Spinal cord (tissue), 10 donors: ENCODE data around the gene MYOM1. TPM values are rescaled to one million over a fixed set of nuclear protein-coding genes. Genes with fewer than 3 reads are reported as not detected.
A peak's percentile ranks its signal among the peaks of the same experiment; 100 is the strongest.

Source experiments
- DNase-seq, 6 donors: peaks; one replicate each; pipeline versions ENCODE4 v3.0.0 to v3.0.0-alpha.2; 2013 to 2015; ENCODE audit warnings: low spot score in 6 of 6, low read depth in 4 of 6
- H3K27ac ChIP-seq: one replicate; pipeline ENCODE4 v1.5.1; 2013; ENCODE audit warnings: low read depth, low read length, control low read depth
- H3K27me3 ChIP-seq: one replicate; pipeline ENCODE4 v1.6.1; 2013; ENCODE audit warnings: low read length; ENCODE audit not compliant: control insufficient read depth, insufficient read depth
- H3K36me3 ChIP-seq: one replicate; pipeline ENCODE4 v1.6.1; 2013; ENCODE audit warnings: low read length; ENCODE audit not compliant: control insufficient read depth, insufficient read depth
- H3K4me1 ChIP-seq: one replicate; pipeline ENCODE4 v1.6.1; 2013; ENCODE audit warnings: low read length; ENCODE audit not compliant: control insufficient read depth, insufficient read depth
- H3K4me3 ChIP-seq: one replicate; pipeline ENCODE4 v1.5.1; 2013; ENCODE audit warnings: low read depth, low read length, control low read depth
- H3K9me3 ChIP-seq: one replicate; pipeline ENCODE4 v1.6.1; 2013; ENCODE audit warnings: low read length; ENCODE audit not compliant: control insufficient read depth, insufficient read depth
- WGBS: methylation state at CpG from one replicate; pipeline ENCODE4 v1.1.5; 2013; ENCODE audit warnings: missing lambda C conversion rate; ENCODE audit not compliant: insufficient coverage; 5-methylcytosine and 5-hydroxymethylcytosine counted together
- long read RNA-seq, 4 donors: transcript quantifications; one replicate each; lab custom pipeline, GENCODE V29; 2026
- polyA plus RNA-seq, 2 donors: library from polyadenylated mRNA; unstranded; fragments of 120-200 nt; gene quantifications; one replicate each; pipeline ENCODE4 v1.2.1, GENCODE V29; 2013; ENCODE audit not compliant: insufficient read length in 2 of 2
- total RNA-seq, 2 donors: library from RNA; depleted of rRNA in 1 of 2; stranded (reverse); fragments of 120-200 nt in 1 of 2; fragments of >200 nt in 1 of 2; gene quantifications; one replicate each; pipeline versions ENCODE4 v1.2.3 to v1.2.4, GENCODE V29; 2013 to 2014
- donor health status: healthy.

The MYOM1 gene
- total RNA-seq, result 1 to 10 TPM; 9.2 to 9.6 TPM
- 10 to 100 TPM in 1 of 2 donors, 1 to 10 TPM in 1; 9.7 to 15.4 TPM for polyA plus RNA-seq
- long read RNA-seq, donor 1, result 0 reads
- long read RNA-seq, donor 2, result 0 reads
- long read RNA-seq, donor 3, result 0 reads
- long read RNA-seq, donor 4, partial matches to known transcripts, result 0 of 1 reads
- long read RNA-seq, donor 4, other reads (novel, unspliced or antisense), result 0 of 1 reads

DNA sequence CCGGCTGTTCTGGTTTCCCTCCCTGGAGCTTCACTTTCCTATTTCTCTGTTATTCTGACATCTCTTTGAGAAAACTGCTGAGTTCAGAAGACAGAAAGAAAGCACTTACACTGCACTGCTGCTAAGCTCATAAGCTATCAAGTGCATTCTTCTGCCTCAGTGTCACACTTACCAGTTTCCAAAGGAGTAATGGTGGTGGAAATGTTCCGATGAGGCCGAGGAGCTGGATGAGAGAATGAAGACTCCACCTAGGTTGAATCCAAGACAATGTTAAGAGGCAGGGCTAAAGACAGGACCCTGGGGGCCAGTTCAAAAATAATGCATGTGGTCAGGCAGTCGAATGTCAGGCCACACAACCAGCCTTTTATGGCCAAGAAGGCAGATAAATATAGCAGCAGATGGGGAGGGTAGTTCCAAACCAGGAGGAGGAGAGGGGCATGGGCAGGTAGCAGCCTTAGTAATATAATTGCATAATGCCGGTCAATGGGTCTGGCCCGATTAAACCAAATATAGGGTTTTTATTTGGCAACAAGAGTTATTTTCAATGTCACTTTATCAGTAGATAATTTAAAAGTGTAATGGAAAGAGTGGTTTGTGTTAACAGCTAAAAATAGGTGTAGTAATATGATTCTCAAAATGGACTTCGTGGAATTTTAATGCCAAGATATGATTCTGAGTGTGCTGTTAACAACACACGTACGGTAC, at the start of gene MYOM1:
Gene MYOM1 (minus strand): TSS at position 338 of the 705 bp plus-strand sequence. CDS start 4,745 bp downstream, outside the sequence.
- Histone ChIP-seq H3K36me3 (peaks cover 3% of the 10 kb centered on the region), H3K9me3 (no peaks in the 10 kb centered on the region), H3K27me3 (no peaks in the 10 kb centered on the region), H3K27ac (peak within 1 kb of the TSS; percentile 62), H3K4me1 (peaks cover 7% of the 10 kb centered on the region), H3K4me3 (peak within 1 kb of the TSS; percentile 1)
- 64% methylated on average over 6 of the region's 9 CpGs for WGBS
- DNase-seq, result peak in 1 of 6 donors; percentile 17

DNA sequence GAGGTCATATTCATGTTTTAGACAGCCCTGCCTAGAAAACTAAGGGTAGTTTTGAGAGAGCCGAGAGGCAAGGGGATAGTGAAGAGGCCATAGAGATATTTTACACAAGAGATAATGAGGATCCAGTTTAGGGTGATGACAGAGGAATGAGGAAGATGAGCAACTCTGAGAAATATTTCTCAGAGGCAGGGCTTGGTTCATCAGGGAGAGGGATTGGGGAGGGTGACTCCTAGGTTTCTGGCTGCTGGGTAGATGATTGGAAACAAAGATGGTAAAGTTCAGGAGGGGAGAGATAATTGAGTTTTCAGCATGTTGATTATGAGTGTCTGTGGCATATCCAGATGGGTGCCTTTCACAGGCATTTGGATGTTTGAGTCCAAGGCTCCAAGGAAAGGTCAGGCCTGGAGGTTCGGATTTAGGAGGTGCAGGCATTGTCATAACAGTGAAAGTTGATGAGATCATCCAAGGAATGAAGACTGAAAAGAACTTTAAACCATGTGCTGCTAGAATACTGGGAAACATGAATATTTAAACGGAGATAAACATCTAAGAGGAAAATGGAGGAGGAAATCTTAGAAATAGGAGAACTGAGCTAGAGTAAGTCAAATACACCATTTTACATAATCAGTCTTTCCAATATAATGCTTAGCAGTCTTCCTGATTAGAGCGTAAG, 49.6 kb upstream of the MYOM1 start:
- H3K9me3 ChIP-seq, result no peaks in the 10 kb centered on the region
- DNase-seq, result no peak
- no peaks in the 10 kb centered on the region for H3K36me3 ChIP-seq
- H3K27ac ChIP-seq, result no peak overlapping the region
- H3K4me1 ChIP-seq, result no peaks in the 10 kb centered on the region
- H3K27me3 ChIP-seq, result no peaks in the 10 kb centered on the region
- H3K4me3 ChIP-seq, result no peak overlapping the region
- 95% methylated on average over 2 of the region's 4 CpGs for WGBS

DNA sequence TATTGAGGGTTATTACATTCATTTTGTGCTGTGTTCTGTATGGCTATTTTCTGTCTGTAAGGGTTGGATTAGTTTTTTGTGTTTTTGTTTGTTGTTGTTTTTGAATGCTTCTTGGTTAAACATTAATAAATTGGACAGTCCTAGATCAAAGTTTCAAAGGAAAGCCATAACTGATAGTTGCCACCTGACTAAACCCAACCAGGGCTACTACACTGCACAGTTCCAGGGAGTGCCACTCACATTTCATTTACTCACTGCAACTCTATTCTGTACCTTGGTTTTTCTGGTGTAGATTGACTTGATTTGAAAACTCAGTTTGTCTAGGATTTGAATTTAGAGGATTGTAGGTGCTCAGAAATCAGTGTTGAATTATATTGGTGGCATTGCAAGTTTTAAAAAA, 48.5 kb upstream of the MYOM1 start:
- no peak for DNase-seq
- Histone ChIP-seq H3K4me1 (no peaks in the 10 kb centered on the region), H3K4me3 (no peak overlapping the region), H3K27ac (no peak overlapping the region), H3K9me3 (no peaks in the 10 kb centered on the region), H3K27me3 (no peaks in the 10 kb centered on the region), H3K36me3 (no peaks in the 10 kb centered on the region)

DNA sequence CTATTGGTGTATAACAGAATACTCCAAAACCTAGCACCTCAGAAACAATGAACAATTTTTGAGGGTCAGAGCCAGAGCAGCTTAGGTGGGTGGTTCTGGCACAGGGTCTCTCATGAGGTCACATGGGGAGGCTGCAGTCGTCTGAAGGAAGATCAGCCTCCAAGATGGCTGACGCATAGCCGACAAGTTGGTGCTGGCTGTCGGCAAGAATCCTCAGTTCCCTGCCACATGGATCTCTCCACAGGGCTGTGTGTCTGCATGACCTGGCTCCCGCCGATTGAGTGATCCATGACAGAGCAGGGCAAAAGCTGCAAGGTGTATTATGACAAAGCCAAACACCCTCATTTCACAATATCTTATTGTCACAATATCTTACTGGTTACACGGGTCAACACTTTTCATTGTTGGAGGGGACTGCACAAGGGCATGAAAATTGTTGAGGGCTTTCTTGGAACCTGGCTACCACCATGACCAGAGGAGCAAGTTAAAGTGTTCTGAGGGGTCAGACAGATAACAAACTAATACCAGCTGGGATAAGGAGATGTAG, 46.4 kb upstream of the MYOM1 start:
- H3K9me3 ChIP-seq, result no peaks in the 10 kb centered on the region
- no peak overlapping the region for H3K4me3 ChIP-seq
- 80% methylated on average over 6 of the region's 7 CpGs for WGBS
- H3K36me3 ChIP-seq, result no peaks in the 10 kb centered on the region
- DNase-seq, result no peak
- H3K4me1 ChIP-seq, result no peaks in the 10 kb centered on the region
- no peak overlapping the region for H3K27ac ChIP-seq
- H3K27me3 ChIP-seq, result no peaks in the 10 kb centered on the region

DNA sequence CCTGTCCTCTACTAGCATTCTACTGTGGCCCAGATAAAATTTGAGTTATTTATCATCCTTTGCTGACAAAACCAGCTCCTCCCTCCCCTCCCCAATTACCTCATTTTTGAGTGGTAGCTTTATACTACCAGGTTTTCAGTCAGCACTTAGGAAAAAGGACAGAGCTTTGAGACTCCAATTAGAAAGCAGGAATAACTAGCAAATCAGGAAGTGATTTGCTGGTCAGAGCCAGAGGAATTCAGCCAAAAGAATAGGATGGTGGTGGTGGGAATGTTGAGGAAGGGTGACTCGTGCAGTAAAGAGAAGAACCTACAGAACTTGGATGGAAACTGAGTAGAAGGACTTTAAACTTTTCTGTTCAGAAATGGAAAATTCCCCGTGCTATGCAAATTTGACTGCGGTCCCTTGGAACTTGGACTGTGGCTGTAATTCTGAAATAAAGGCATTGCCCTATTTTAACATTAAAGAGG, 45.8 kb upstream of the MYOM1 start:
- H3K4me3 ChIP-seq, result no peak overlapping the region
- no peaks in the 10 kb centered on the region for H3K4me1 ChIP-seq
- H3K27me3 ChIP-seq, result no peaks in the 10 kb centered on the region
- no peak for DNase-seq
- H3K36me3 ChIP-seq, result no peaks in the 10 kb centered on the region
- WGBS, result 100% methylated on average over 2 of the region's 3 CpGs
- no peaks in the 10 kb centered on the region for H3K9me3 ChIP-seq
- H3K27ac ChIP-seq, result no peak overlapping the region

- Histone ChIP-seq H3K4me1 (no peaks in the 10 kb centered on the region), H3K27ac (no peak overlapping the region), H3K36me3 (no peaks in the 10 kb centered on the region), H3K9me3 (no peaks in the 10 kb centered on the region), H3K27me3 (no peaks in the 10 kb centered on the region), H3K4me3 (no peak overlapping the region)
- 72% methylated on average over 2 of the region's 2 CpGs for WGBS
- DNase-seq, result no peak
Measured at GRCh38 chr18:3264362-3264761, 44.6 kb upstream of the MYOM1 start.

GRCh38 chr18:3263132-3263700, 43.4 kb upstream of the MYOM1 start:
- WGBS, result 38% methylated on average over 7 of the region's 8 CpGs
- DNase-seq, result no peak
- Histone ChIP-seq H3K4me1 (no peaks in the 10 kb centered on the region), H3K27ac (peak overlapping the region; percentile 30), H3K9me3 (no peaks in the 10 kb centered on the region), H3K4me3 (peak overlapping the region; percentile 92), H3K36me3 (no peaks in the 10 kb centered on the region), H3K27me3 (no peaks in the 10 kb centered on the region)

- Histone ChIP-seq H3K27me3 (no peaks in the 10 kb centered on the region), H3K4me1 (no peaks in the 10 kb centered on the region), H3K4me3 (peak overlapping the region; percentile 92), H3K9me3 (no peaks in the 10 kb centered on the region), H3K27ac (peak overlapping the region; percentile 47), H3K36me3 (peaks cover 3% of the 10 kb centered on the region)
- WGBS, result under 1% methylated on average over 69 of the region's 69 CpGs
- DNase-seq, result peak in 2 of 6 donors; percentile 6 to 14
Measured at GRCh38 chr18:3262234-3263131, 42.7 kb upstream of the MYOM1 start.
